Activated gamma-delta T cell treated with anti-CD3 and anti-CD28 coated beads, Interleukin-2, amount 50 U/mL, for 16 hours (primary cell): ENCODE measurements around the gene HAAO.

Experiments
- DNase-seq: peaks from one replicate; pipeline ENCODE4 v3.0.0-alpha.2; 2020; ENCODE audit warnings: low read depth

Gene HAAO

GRCh38 chr2:42793334-42794270 is 1.2 kb upstream of the HAAO start:
- DNase-seq: no peak

DNA sequence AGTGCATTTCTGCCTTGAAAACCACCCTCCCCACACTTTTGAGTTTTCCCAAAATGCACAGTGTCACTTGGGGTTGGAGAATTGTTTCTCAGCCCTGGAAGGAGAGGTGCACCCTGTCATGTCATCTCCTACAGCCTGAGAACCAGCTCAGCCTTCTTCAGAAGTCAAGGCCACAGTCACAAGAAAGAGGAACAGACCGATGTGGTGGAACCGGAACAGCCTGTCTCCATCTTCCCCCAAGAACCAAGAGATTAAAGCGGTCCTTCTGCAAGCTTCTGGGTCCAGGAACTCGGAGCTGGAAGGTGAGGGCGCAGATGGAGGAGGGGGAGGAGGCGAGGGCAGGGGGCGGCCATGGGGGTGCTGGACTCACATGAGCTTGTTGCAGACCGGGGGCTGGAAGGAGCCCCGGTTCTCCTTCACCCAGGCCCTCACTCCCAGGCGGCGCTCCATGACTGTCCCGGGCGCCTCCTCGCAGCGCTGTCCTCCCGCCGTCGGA is 248 bp downstream of the HAAO start:
- no peak for DNase-seq

DNA sequence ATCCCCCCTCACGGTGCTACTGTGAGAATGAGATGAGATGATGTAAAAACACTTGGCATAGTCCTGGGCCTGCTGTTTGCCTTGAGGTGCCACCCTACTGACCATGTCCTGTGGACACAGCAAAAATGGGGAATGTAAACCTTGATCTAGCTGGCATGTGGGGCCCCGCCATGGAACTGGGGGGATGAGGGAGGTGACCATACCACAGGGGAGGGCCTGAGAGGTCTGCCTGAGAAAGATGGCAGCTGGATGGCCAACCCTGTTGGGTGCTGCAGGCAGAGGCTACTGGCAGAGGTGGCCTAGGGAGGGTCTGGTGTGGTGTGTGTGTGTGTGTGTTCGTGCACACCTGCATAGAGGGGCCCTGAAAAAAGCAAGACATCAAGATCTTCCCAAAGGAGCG is 777 bp downstream of the HAAO start:
- DNase-seq: no peak

- DNase-seq: no peak
These were observed 2.6 kb downstream of the HAAO start for GRCh38 chr2:42789751-42790150.

DNA sequence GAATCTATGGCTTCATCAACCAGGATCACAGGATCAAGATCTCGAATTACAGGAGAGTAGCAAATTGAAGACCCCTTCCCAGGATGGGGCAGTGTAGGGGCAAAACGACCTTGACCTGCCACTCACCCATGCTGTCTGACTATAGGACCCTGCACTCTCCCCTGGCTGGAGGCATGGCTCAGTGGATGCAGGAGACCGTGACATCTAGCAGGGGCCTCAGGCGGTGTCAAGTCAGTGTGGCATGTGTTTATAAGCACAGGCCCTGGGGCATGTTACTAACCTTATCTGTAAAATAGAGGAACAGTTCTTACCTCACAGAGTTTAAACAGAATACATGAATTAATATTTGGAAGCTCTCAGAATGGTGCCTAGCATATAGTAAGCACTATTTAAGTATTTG is 3.5 kb downstream of the HAAO start:
- DNase-seq: no peak

DNA sequence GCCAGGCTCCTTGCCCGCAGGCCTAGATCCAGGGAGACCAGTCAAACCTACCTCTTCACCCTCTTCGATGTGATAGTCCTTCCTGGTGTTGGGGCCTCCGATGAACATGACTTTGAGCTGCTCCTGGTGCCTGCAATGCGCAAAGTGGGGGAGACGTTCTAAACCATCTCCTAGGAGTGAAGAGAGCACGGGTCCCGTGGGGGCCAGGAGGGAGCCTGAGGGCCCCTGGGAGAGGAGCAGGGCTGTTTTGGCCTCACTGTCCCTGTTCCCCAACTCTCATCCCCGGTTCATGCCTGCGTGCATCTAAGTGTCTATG is 3.9 kb downstream of the HAAO start:
- no peak for DNase-seq

DNA sequence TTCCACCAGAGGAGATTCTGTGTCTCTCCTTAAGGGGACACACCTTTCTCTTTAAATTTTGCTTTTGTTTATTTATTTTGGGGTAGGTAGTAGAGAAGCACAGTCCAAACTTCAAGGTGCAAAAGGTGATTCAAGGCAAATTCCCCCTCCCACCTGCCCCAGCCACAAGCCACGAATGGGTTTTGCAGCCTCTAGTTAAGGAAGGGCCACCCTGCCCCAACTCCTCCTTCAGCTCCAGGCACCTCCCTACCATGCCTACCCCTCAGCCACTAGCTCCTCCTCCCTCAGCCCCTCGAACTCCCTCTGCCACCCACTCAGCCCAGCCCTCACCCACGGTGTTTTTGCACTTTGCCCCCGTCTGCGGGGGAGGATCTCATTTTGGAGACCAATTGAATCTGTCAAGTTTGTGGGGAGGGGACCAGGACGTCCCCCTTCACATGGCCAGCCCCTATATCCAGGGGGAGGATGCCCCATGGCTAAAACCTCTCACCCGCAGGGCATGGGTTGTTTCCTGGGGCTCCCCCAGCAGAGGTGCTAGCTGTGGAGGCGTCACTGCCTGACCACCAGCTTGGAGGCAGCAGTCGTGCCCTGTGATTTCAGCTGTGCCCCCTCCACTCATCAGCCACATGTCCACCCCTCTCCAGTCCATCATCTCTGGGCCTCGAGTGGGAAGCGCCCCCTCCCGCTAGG is 4.5 kb downstream of the HAAO start:
- DNase-seq: no peak

- no peak for DNase-seq
These were observed 5.0 kb downstream of the HAAO start for GRCh38 chr2:42787424-42787787.

GRCh38 chr2:42786561-42787345 is 5.6 kb downstream of the HAAO start:
- DNase-seq: no peak

DNA sequence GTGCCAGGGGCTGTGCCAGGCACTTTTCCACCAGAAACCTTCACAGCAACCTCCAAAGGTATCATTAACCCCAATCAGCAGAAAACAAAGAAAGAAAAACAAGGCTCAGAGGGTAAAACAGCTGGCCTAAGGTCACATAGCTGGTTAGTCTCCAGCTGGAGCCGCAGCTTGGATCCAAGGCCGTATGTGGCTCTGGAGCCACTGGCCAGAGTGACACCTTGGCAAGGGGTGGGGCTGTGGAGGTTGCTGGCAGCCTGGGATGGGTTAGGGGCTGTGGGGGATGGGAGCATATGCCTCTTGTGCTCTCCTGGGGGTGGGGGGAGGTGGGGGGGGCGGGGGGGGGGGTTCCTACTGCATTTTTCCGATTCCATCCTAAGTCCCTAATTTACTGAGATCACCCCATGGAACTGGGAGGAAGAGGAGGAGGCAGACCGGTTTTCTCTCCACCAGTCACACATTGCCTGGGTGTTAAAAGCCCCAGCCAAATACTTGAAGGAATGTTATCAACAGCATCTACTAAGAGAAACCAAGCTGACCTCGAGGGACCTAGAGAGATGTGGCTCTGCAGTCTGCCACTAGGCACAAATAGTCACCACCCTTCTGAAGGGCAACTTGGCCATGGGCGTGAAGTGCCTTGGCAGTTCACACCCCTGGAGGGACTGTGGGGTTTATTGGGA is 8.0 kb downstream of the HAAO start:
- DNase-seq: no peak

- no peak for DNase-seq
These were observed 8.9 kb downstream of the HAAO start for GRCh38 chr2:42783511-42783910.

- no peak for DNase-seq
These were observed 11.2 kb downstream of the HAAO start for GRCh38 chr2:42781181-42781580.

DNA sequence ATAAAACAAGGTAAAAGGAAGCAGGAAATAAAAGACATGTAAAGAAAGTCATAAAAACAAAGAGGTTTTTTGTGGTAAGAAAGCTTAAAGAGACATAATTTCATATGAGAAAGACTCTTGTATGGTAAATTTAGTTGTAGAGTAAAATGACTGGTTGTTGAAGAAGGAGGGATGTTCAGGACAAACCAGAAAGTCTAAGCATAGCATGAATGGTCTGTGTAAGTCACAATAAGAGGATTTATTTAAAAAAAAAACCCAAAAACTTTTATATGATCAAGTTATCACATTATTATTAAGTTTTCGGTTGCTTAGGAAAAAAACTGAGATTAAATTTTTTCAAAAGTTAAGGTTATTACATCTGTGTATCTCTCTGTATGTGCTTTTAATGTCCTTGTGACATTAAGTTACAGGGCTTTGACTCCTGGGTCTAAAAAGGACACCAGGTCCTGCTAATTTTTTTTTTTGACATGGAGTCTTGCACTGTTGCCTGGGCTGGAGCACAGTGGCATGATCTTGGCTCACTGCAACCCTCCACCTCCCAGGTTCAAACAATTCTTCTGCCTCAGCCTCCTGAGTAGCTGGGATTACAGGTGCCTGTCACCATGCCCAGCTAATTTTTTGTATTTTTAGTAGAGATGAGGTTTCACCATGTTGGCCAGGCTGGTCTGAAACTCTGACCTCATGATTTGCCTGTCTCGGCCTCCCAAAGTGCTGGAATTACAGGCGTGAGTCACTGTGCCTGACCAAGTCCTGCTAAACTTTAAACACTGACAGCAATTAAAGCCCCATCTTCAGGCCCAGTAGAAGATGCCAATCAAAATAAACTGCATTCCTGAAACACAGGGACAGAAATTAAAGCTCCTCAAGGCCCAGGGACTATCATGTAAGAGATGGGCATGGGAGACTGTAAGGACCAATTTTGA is 14.2 kb downstream of the HAAO start:
- DNase-seq: no peak

- DNase-seq: no peak
These were observed 16.6 kb downstream of the HAAO start for GRCh38 chr2:42775810-42776209.

DNA sequence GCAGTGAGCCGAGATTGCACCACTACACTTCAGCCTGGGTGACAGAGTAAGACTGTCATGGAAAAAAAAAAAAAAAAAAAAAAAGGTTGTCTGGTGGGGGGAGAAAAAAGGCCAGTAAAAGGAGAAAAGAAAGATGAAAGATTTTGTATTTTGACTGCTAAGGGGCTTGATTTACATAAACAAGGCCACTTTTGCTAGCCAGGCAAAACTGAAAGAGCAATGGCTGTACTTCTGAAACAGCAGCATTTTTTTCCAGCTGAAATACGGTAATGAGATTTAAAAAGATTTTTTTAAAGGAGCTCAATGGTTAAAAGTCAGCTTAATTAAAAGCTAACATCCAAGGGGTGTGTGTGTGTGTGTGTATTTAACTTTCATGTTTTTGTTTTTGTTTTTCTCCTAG is 17.2 kb downstream of the HAAO start:
- no peak for DNase-seq

GRCh38 chr2:42771546-42772153 is 20.7 kb downstream of the HAAO start:
- no peak for DNase-seq

DNA sequence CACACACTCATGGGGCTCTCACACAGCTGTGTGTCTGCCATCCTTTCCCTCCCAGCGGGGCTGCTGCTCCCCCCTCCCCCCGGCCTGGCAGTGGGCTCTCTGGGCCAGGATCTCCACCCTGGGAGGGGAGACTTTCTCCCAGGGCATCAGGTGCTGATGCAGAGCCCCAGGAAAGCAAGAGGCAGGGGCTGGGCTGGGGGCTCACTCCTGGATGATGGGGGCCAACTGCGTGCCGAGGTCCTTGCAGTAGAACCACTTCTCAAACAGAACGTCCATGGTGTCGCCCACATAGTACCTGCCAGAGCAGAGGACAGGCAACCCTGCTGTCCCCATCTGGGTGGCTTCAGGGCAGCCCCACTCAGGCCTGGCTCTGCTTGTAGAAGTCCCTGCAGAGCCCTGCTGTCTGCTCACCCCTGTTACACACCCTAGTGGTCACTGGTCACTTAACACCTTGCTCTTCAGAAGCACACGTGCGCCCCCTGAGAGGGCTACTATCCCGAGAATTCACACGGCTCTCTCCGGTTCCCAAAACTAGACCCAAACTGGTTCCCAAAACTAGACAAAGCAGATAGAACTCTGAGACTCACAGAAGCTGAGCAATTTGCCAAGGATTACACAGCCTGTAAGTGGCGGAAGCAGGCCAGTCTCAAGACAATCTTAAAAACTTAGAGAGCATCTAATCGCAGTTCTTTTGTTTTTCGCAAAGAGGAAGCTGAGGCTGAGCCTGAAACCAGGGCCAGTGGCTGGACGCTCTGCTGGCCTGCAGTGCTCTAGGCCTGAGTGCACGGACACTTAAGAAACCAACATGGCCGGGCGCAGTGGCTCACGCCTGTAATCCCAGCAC is 21.9 kb downstream of the HAAO start:
- DNase-seq: no peak

- no peak for DNase-seq
These were observed 22.6 kb downstream of the HAAO start for GRCh38 chr2:42769583-42770287.

- no peak for DNase-seq
These were observed 23.6 kb downstream of the HAAO start for GRCh38 chr2:42768706-42769256.
